D721Med (cell line): ENCODE results near the gene NIPSNAP2.
"Not testable (repeated sequence)": the region's sequence is repeated elsewhere in the genome, so short reads cannot be mapped to it uniquely, and the experiment has no call there.

Source experiments
- DNase-seq: peaks from one replicate; pipeline ENCODE4 v3.0.0; 2011; ENCODE audit warnings: low spot score; ENCODE audit not compliant: insufficient read length
- FAIRE-seq: peaks from 2 replicates; lab custom pipeline; 2011; peaks lifted over from hg19 to GRCh38; lab: Jason Lieb, UNC
- TF ChIP-seq, protein P1 (sequence below): IDR thresholded peaks from 2 replicates; pipeline ENCODE4 v1.5.1; 2012; ENCODE audit warnings: mild to moderate bottlenecking, control low read depth; ENCODE audit not compliant: insufficient read depth; ENCODE audit errors: missing control alignments

Gene NIPSNAP2

DNA sequence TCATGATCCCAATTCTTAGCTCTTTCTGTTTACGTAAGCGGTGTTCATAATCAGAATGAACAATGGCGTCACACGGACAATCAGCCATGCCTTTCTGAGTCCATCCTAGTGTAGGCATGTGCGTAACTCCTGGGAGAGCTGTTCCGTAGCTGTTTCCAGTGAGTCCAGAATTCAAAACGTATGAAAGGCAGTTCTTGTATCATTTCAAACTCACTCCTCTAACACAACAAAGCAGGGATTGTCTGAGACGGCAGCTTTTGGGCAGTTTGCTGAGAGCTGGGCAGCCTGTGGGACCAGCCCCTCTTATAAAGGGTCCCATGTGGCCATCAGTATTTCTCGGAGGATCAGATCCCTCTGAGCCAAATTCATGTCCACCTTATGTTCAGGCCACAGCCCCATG, 43.5 kb downstream of the NIPSNAP2 start:
- DNase-seq (no peak), FAIRE-seq (no peak)
- TF ChIP-seq, protein P1, sequence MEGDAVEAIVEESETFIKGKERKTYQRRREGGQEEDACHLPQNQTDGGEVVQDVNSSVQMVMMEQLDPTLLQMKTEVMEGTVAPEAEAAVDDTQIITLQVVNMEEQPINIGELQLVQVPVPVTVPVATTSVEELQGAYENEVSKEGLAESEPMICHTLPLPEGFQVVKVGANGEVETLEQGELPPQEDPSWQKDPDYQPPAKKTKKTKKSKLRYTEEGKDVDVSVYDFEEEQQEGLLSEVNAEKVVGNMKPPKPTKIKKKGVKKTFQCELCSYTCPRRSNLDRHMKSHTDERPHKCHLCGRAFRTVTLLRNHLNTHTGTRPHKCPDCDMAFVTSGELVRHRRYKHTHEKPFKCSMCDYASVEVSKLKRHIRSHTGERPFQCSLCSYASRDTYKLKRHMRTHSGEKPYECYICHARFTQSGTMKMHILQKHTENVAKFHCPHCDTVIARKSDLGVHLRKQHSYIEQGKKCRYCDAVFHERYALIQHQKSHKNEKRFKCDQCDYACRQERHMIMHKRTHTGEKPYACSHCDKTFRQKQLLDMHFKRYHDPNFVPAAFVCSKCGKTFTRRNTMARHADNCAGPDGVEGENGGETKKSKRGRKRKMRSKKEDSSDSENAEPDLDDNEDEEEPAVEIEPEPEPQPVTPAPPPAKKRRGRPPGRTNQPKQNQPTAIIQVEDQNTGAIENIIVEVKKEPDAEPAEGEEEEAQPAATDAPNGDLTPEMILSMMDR, result no peak

DNA sequence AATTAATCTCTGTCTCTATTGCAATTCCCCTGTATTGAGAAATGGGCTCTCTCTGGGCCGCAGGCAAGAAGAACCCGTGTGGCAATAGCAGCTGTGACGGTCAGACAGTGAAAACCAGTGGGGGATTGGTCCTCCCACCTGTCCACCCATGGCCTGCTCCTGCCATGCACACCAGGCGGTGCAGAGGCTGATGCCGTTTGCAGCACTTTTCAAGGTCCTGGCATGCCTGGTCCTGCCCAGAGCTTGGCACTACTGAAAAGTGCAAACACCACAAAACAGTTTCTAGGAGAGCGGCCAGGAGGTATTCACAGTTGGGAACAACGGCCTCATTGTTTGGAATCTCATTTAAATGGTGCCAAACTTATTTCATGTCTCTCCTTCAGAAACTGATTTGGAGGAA, 45.3 kb downstream of the NIPSNAP2 start:
- FAIRE-seq, result no peak
- DNase-seq, result no peak
- TF ChIP-seq, protein P1, result no peak

DNA sequence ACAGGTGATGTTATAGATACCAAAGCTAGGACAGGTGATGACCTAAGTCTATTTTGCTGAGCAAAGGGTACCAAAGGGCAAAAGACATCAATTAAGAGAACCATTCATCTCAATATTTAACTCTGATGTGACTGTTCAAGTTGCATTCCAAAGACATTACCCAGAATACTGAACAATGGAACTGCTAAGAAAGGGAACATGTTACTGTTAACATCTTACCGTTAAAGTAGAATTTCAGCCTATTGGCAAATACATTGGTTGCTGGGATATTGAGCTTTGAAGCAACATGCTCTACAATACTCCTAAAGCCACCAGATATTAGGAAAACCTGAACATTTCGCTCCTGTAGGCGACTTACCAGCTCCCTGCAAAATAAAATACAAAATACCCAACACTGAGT, 52.6 kb downstream of the NIPSNAP2 start:
- DNase-seq, FAIRE-seq: not testable (repeated sequence)

DNA sequence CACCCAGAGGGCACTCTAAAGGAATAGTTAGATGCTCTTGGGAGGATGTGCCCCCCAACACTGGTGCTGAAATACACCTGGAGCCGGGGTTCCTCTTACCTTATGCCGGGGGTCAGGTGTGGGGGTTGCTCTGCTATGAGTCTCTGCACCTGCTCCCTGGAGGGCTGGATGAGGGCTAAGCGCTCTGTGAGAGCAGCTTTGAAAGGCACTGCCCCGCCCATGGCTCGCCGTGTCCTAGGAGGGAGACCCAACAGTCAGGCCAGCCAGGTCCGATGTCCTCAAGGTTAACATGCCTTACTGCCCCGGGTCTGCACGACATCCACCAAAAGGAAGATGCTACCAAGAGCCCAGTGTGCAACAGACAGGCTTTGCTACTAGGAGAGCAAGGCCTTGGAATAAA, 55.1 kb downstream of the NIPSNAP2 start:
- TF ChIP-seq, protein P1, result no peak
- DNase-seq (no peak), FAIRE-seq (no peak)

DNA sequence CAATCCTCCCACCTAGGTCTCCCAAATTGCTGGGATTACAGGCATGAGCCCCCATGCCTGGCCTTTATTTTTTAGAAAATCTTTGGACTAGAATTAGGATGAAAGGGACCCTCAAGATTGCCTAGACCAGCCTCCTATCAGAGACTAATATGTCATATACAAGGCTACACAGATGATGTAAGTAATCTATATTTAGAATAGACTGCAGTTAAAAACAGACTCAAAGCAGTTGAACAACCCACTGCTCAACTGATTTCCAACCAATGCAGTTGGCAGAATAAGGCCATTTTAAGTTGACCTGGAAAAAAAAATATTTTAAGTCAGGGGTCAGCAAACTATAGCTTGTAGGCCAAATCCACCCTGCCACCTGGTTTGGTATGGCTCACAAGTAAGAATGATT, 59.1 kb downstream of the NIPSNAP2 start:
- FAIRE-seq (no peak), DNase-seq (no peak)
- TF ChIP-seq, protein P1, result no peak

DNA sequence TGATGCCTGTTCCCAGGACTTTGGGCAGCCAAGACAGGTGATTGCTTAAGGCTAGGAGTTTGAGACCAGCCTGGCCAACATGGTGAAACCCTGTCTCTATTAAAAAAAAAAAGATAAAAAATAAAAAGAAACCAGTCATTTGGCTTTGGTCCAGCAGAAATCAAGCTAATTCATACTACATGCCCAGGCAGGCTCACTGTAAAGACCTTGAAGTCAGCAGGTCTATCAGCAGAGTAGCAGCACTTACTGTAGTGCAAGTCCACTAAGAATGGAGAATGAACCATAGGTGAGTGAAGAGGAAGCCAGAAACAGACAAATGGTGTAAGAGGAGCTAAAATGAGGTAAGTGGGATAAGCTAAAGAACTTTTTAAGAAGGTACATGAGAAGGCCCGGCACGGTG, 62.2 kb downstream of the NIPSNAP2 start:
- FAIRE-seq (no peak), DNase-seq (no peak)
- TF ChIP-seq, protein P1, result no peak

DNA sequence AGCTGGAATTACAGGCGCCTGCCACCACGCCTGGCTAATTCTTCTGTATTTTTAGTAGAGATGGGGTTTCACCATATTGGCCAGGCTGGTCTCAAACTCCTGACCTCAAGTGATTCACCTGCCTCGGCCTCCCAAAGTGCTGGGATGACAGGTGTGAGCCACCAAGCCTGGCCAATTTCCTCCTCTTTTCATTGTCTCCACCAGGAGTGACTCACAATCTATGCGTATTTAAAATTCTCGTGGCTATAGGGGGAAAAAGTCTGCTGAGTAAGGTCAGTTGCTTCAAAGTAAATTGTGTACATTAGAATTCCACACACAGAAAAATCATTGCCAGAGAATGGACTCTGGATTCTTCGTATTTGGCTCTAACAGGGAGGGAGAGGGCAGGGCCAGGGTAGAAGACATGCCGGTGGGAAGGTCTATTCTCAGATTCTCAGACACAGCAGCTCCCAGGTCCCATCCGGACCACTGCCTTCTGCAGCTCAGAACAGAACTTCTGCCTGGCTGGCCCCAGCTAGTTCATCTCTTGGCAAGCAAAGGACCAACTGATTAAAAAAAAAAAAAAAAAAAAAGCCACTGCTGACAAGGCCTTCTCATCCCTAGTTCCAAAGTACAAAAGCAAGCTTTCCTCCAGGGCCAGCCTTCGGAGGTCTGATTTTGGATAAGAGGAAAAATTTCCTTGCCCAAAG, 64.7 kb downstream of the NIPSNAP2 start:
- no peak for FAIRE-seq
- TF ChIP-seq, protein P1, result no peak
- DNase-seq, result no peak
